ENCODE data around the gene DNAI1. TPM values are rescaled to one million over a fixed set of nuclear protein-coding genes. Genes with fewer than 3 reads are reported as not detected.

DNAI1 gene
- polyA plus RNA-seq, 2 of the 4 experiments (the other 2 are of a cell fraction) = 0.27 to 0.40 TPM

DNA sequence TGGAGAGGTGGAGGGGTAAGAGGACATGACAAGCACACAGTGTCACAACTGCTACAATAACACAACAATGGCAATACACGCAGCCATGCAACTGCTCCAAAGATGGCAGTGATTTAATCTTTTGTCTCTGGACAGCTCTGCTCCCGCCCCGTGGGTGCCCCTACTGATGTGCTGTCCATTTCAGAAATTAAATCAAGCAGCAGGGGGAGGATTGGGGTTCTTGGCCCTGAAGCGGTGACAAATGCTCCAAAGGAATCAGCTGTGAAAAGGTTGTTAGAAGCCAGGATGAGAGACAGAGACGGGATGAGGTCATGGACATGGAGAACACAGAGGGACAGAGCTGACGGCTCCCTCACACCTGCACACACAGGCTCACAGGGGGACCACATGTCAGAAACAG is 108.4 kb downstream of the DNAI1 start:
- CTCF ChIA-PET = interaction anchor here (1.0 to 6.6 kb wide), 5 partner anchors 9 to 163 kb away, joined by 3 to 59 read pairs (median 4); no protein-coding TSS in a partner anchor
- 59% methylated on average over 6 of the region's 6 CpGs for WGBS (ENCODE audit: missing lambda C conversion rate)
- FAIRE-seq (no peak), ATAC-seq (no peak), DNase-seq (ENCODE audit: low read depth in 1 of 2, low spot score in 1 of 2) (no peak)
- Histone ChIP-seq H3K4me3 (no peak overlapping the region), H3K27ac (no peak overlapping the region), H3K9me3 (no peaks in the 10 kb centered on the region), H3K4me1 (peaks cover 9% of the 10 kb centered on the region), H3K4me2 (no peak overlapping the region)
- POLR2A ChIA-PET = no interaction called here
- TF ChIP-seq POLR2AphosphoS2 (conservative IDR thresholded peaks at IDR 0.05; ENCODE audit: low read length) = no peak
- no peak for TF ChIP-seq POLR2A (IDR thresholded peaks at IDR 0.05; ENCODE audit: low read length)
- TF ChIP-seq HMGXB4 (CRISPR knock-in tag; IDR thresholded peaks at IDR 0.05; ENCODE audit: borderline replicate concordance) = no peak
- TF ChIP-seq, protein P1, sequence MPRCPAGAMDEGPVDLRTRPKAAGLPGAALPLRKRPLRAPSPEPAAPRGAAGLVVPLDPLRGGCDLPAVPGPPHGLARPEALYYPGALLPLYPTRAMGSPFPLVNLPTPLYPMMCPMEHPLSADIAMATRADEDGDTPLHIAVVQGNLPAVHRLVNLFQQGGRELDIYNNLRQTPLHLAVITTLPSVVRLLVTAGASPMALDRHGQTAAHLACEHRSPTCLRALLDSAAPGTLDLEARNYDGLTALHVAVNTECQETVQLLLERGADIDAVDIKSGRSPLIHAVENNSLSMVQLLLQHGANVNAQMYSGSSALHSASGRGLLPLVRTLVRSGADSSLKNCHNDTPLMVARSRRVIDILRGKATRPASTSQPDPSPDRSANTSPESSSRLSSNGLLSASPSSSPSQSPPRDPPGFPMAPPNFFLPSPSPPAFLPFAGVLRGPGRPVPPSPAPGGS (IDR thresholded peaks at IDR 0.05) = no peak
- TF ChIP-seq ZNF302 (CRISPR knock-in tag; IDR thresholded peaks at IDR 0.05) = no peak
- TF ChIP-seq HOXB13 (CRISPR knock-in tag; IDR thresholded peaks at IDR 0.05; ENCODE audit: low read depth) = no peak
- no peak for TF ChIP-seq ZFP36 (IDR thresholded peaks at IDR 0.05; ENCODE audit: borderline replicate concordance, partially characterized antibody)
- TF ChIP-seq ELK1 (IDR thresholded peaks at IDR 0.05; ENCODE audit: low read depth, low read length) = no peak
- TF ChIP-seq ZSCAN20 (CRISPR knock-in tag; IDR thresholded peaks at IDR 0.05) = no peak
- TF ChIP-seq SMC3 (IDR thresholded peaks at IDR 0.05) = no peak
- no peak for TF ChIP-seq ZC3H11A (IDR thresholded peaks at IDR 0.05)
- no peak for TF ChIP-seq RARB (CRISPR knock-in tag; IDR thresholded peaks at IDR 0.05)
- no peak for TF ChIP-seq NFE2L2 (conservative IDR thresholded peaks at IDR 0.05; ENCODE audit: low read length)
- no peak for TF ChIP-seq RFX5 (IDR thresholded peaks at IDR 0.05)
- no peak for TF ChIP-seq SREBF2 (IDR thresholded peaks at IDR 0.05)
- TF ChIP-seq KDM5A (IDR thresholded peaks at IDR 0.05) = no peak

GRCh38 chr9:34568133-34568532 is 109.5 kb downstream of the DNAI1 start:
- ATAC-seq (no peak), DNase-seq (ENCODE audit: low read depth in 1 of 2, low spot score in 1 of 2) (no peak), FAIRE-seq (no peak)
- CTCF ChIA-PET = interaction anchor here (0.7 to 6.6 kb wide), 5 partner anchors 20 to 495 kb away, joined by 3 to 59 read pairs (median 6); no protein-coding TSS in a partner anchor
- POLR2A ChIA-PET = no interaction called here
- Histone ChIP-seq H3K4me3 (no peak overlapping the region), H3K4me1 (peaks cover 20% of the 10 kb centered on the region), H3K27ac (no peak overlapping the region), H3K9me3 (no peaks in the 10 kb centered on the region), H3K4me2 (no peak overlapping the region)
- no peak for TF ChIP-seq NPAS2 (CRISPR knock-in tag; IDR thresholded peaks at IDR 0.05; ENCODE audit: borderline replicate concordance)
- no peak for TF ChIP-seq FOXS1 (CRISPR knock-in tag; IDR thresholded peaks at IDR 0.05)
- no peak for TF ChIP-seq EHF (CRISPR knock-in tag; IDR thresholded peaks at IDR 0.05)
- TF ChIP-seq ZNF302 (CRISPR knock-in tag; IDR thresholded peaks at IDR 0.05) = no peak
- WGBS (ENCODE audit: missing lambda C conversion rate) = 68% methylated on average over 7 of the region's 7 CpGs

DNA sequence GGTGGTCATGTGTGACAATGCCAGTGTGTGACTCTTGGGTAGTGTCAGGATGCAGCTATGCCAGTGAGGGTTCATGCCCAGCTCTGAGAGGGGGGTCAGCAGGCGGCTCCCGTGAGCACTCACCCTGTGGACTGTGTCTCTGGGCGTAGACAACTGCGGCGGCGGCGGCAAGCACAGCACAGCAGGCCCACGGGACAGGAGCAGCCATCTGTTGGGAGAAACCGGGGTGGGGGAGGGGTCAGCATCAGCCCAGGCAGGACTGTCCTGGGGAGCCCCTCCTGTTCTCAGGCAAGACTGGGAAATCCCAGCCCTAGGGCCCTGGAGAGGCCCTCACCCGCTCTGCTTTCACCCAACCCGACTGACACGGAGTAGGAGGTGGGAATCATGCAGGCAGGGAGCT is 110.2 kb downstream of the DNAI1 start:
- POLR2A ChIA-PET = no interaction called here
- CTCF ChIA-PET = interaction anchor here (0.7 to 6.6 kb wide), 6 partner anchors 12 to 496 kb away, joined by 3 to 59 read pairs (median 6); no protein-coding TSS in a partner anchor
- H3K9me3 ChIP-seq = no peaks in the 10 kb centered on the region
- ATAC-seq = no peak
- H3K4me1 ChIP-seq = peaks cover 20% of the 10 kb centered on the region
- no peak overlapping the region for H3K4me2 ChIP-seq
- no peak for DNase-seq (ENCODE audit: low read depth in 1 of 2, low spot score in 1 of 2)
- no peak overlapping the region for H3K27ac ChIP-seq
- no peak overlapping the region for H3K4me3 ChIP-seq
- WGBS (ENCODE audit: missing lambda C conversion rate) = 61% methylated on average over 3 of the region's 12 CpGs
- no peak for FAIRE-seq
- TF ChIP-seq MYC (IDR thresholded peaks at IDR 0.05; ENCODE audit: borderline replicate concordance, low read length) (no peak), ZNF302 (CRISPR knock-in tag; IDR thresholded peaks at IDR 0.05) (no peak), ESRRA (IDR thresholded peaks at IDR 0.05; ENCODE audit: borderline replicate concordance, low read length) (no peak), E2F6 (IDR thresholded peaks at IDR 0.05; ENCODE audit: borderline replicate concordance, low read depth) (no peak), NFE2L2 (conservative IDR thresholded peaks at IDR 0.05; ENCODE audit: low read length) (no peak), REST (IDR thresholded peaks at IDR 0.05) (no peak), JUN (IDR thresholded peaks at IDR 0.05) (no peak), POLR2A (IDR thresholded peaks at IDR 0.05; ENCODE audit: low read length) (no peak), MAFK (IDR thresholded peaks at IDR 0.05; ENCODE audit: partially characterized antibody) (no peak)
- TF ChIP-seq, protein P2, sequence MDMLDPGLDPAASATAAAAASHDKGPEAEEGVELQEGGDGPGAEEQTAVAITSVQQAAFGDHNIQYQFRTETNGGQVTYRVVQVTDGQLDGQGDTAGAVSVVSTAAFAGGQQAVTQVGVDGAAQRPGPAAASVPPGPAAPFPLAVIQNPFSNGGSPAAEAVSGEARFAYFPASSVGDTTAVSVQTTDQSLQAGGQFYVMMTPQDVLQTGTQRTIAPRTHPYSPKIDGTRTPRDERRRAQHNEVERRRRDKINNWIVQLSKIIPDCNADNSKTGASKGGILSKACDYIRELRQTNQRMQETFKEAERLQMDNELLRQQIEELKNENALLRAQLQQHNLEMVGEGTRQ (IDR thresholded peaks at IDR 0.05) = no peak
